Muscle layer of duodenum (tissue), 2 donors: ENCODE data around the gene DTX3.
A peak's percentile ranks its signal among the peaks of the same experiment; 100 is the strongest.
"Not testable (repeated sequence)": the region's sequence is repeated elsewhere in the genome, so short reads cannot be mapped to it uniquely, and the experiment has no call there.

Source experiments
- H3K27ac ChIP-seq: one replicate; pipeline ENCODE4 v1.7.0; 2013; ENCODE audit warnings: mild to moderate bottlenecking, low read length
- H3K27me3 ChIP-seq: one replicate; pipeline ENCODE4 v1.7.0; 2013; ENCODE audit warnings: low read depth, mild to moderate bottlenecking, control low read depth, low read length
- H3K36me3 ChIP-seq, 2 donors: one replicate each; pipeline ENCODE4 v1.7.0; 2013; ENCODE audit warnings: low read length in 2 of 2, control low read depth in 1 of 2, mild to moderate bottlenecking in 1 of 2; ENCODE audit not compliant: insufficient read depth in 2 of 2, control insufficient read depth in 1 of 2
- H3K4me1 ChIP-seq, 2 donors: one replicate each; pipeline ENCODE4 v1.7.0; 2013; ENCODE audit warnings: low read length in 2 of 2, mild to moderate bottlenecking in 2 of 2, control low read depth in 1 of 2, moderate library complexity in 1 of 2; ENCODE audit not compliant: insufficient read depth in 2 of 2, control insufficient read depth in 1 of 2
- H3K4me3 ChIP-seq, 2 donors: one replicate each; pipeline ENCODE4 v1.7.0; 2013; ENCODE audit warnings: low read length in 2 of 2, low read depth in 1 of 2, mild to moderate bottlenecking in 1 of 2
- H3K9me3 ChIP-seq, 2 donors: one replicate each; pipeline ENCODE4 v1.7.0; 2013; ENCODE audit warnings: low read length in 2 of 2, control low read depth in 1 of 2, mild to moderate bottlenecking in 1 of 2; ENCODE audit not compliant: control insufficient read depth in 1 of 2
- donor health status: healthy.

DTX3 gene, protein sequence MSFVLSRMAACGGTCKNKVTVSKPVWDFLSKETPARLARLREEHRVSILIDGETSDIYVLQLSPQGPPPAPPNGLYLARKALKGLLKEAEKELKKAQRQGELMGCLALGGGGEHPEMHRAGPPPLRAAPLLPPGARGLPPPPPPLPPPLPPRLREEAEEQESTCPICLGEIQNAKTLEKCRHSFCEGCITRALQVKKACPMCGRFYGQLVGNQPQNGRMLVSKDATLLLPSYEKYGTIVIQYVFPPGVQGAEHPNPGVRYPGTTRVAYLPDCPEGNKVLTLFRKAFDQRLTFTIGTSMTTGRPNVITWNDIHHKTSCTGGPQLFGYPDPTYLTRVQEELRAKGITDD

DNA sequence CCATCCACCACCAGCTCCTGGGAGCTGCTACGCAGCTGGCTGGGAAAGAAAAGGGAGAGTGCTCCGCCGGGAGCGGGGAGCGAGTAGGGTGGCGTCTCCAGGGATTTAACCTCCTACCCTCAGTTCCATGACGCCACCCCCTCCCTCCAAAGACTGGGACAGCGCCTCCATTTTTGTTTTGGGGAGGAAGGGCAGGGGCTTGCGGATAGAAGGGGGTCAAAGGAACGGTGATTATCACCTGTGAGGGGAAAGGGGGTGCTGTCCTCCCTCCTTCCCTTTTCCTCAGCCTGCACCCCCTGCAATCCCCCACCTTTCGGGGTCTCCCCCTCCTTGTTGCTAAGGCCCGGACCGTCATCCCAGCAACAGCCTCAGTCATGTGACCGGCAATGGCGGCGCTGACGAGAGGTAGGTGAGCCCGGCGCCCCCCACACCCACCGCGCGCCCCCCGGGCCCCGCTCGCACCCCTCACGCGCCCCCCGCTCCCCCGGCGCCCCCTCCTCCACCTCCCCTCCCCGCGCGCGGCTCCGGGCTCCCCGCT is at the start of gene DTX3:
Gene DTX3 (plus strand): TSS at position 371 of the 538 bp plus-strand sequence. CDS start 1,694 bp downstream, outside the sequence.
- Histone ChIP-seq H3K27me3 (no peaks in the 10 kb centered on the region), H3K9me3 (no peaks in the 10 kb centered on the region), H3K4me1 (peaks cover 9 to 34% of the 10 kb centered on the region in 2 donors), H3K4me3 (peak within 1 kb of the TSS; percentile 74 to 86), H3K27ac (peak within 1 kb of the TSS; percentile 85), H3K36me3 (peaks cover 28 to 49% of the 10 kb centered on the region in 2 donors)

DNA sequence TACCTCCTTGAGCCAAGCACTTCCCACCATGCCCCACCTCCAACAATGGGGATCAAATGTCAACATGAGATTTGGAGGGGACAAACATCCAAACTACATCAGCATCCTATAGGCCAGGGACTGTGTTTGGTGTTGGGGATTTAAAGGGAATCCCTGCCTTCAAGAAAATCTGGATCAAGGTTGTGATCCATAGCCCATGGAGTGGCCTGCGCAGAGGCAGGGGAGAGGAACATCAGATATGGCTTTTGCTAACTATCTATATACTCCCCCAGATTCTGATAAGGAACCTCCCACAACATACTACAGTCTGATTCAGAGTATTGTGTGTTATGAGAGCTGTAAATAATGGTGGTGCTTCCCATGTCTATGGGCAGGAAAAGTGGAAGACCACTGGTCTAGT is 49.7 kb upstream of the DTX3 start:
- peaks cover 0 to 6% of the 10 kb centered on the region in 2 donors for H3K4me1 ChIP-seq

DNA sequence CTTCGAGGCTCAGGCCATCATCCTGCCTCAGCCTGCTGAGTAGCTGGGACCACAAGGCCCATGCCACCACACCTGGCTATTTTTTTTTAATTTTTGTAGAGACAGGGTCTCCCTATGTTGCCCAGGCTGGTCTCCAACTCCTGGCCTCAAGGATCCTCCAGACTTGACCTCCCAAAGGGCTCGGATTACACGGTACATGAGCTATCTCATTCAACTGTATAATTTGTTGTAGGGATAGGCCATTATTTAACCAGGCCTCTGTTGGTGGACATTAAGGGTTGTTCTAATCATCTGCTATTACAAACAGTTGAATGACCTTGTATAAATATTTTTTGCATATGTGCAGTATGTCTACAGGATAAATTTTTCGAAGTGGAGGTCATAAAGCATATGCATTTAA is 45.8 kb upstream of the DTX3 start:
- Histone ChIP-seq H3K9me3 (no peaks in the 10 kb centered on the region), H3K27ac (no peak overlapping the region), H3K27me3 (no peaks in the 10 kb centered on the region), H3K36me3 (no peaks in the 10 kb centered on the region), H3K4me3 (no peak overlapping the region), H3K4me1 (no peaks in the 10 kb centered on the region)

More for the DNA sequence above, 49.7 kb upstream of the DTX3 start:
- no peak overlapping the region for H3K27ac ChIP-seq
- H3K27me3 ChIP-seq = no peaks in the 10 kb centered on the region
- H3K4me3 ChIP-seq = no peak overlapping the region
- no peaks in the 10 kb centered on the region for H3K9me3 ChIP-seq
- no peaks in the 10 kb centered on the region for H3K36me3 ChIP-seq

DNA sequence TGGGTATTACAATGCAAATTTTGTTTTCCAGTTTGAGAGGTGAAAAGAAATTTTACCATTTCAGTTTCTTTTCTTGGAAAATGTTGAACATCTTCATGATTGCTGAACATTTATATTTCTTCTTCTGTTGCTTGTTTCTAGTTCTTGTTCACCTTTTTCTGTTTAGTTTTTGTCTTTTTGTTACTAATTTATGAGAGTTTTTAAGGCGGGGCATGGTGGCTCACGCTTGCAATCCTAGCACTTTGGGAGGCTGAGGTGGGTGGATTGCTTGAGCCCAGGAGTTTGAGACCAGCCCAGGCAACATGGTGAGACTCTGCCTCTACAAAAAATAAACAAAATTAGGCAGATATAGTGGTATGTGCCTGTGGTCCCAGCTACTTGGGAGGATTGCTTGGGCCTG is 44.1 kb upstream of the DTX3 start:
- no peaks in the 10 kb centered on the region for H3K4me1 ChIP-seq
- H3K27me3 ChIP-seq = no peaks in the 10 kb centered on the region
- H3K36me3 ChIP-seq = no peaks in the 10 kb centered on the region
- H3K4me3 ChIP-seq = no peak overlapping the region
- no peaks in the 10 kb centered on the region for H3K9me3 ChIP-seq
- no peak overlapping the region for H3K27ac ChIP-seq

DNA sequence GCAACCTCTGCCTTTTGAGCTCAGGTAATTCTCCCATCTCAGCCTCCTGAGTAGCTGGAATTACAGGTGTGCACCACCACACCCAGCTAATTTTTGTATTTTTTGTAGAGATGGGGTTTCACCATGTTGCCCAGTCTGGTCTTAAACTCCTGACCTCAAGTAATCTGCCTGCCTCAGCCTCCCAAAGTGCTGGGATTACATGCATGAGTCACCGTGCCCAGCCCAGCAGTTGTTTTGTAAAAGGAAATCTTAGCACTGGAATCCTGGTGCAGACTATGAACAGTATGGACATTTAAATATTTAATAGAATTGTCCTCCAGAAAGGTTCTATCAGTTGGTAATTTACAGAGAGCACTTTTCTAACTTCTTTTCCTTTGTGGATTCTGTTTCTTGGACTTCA is 43.5 kb upstream of the DTX3 start:
- H3K36me3 ChIP-seq, H3K4me1 ChIP-seq, H3K27me3 ChIP-seq, H3K4me3 ChIP-seq, H3K27ac ChIP-seq, H3K9me3 ChIP-seq: not testable (repeated sequence)

DNA sequence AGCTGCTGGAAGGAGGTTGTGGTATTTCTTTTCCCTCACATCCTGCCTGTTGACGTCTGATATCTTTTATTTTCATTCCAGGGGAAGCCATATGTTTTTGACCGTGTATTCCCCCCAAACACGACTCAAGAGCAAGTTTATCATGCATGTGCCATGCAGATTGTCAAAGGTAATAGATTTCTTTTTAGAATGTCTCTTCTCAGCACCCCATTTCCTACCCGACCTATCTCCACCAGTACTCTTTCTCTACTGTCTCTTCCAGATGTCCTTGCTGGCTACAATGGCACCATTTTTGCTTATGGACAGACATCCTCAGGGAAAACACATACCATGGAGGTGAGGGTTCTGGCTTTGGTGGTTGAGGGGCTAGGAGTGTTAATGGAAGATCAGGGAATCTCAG is 41.3 kb upstream of the DTX3 start:
- no peak overlapping the region for H3K27ac ChIP-seq
- no peaks in the 10 kb centered on the region for H3K9me3 ChIP-seq
- no peak overlapping the region for H3K4me3 ChIP-seq
- H3K27me3 ChIP-seq = no peaks in the 10 kb centered on the region
- no peaks in the 10 kb centered on the region for H3K4me1 ChIP-seq
- no peaks in the 10 kb centered on the region for H3K36me3 ChIP-seq

DNA sequence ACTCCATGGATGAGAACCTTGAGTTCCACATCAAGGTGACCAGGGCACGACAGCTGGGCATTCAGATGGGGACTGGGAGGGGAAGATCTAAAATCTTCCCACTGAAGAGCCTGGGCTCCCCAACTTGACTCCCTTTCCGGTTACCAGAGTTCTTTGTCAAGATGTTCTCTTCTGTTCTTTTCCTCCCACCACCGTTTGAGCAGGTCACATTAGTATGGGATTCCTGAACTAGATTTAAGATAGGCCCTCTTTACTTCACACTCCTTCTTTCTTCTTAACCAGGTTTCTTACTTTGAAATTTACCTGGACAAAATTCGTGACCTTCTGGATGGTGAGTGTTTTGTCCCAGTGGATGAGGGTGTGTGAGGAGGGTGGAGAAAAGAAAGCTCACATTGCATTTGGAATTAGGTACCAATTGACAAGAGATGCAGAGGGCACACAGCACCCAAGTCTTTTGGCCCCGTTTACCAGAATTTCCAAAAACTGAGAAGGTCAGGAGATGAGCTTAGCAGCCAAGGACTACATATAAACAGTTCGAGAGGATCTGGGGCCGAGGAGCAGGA is 40.4 kb upstream of the DTX3 start:
- H3K9me3 ChIP-seq = no peaks in the 10 kb centered on the region
- no peaks in the 10 kb centered on the region for H3K4me1 ChIP-seq
- no peak overlapping the region for H3K27ac ChIP-seq
- H3K27me3 ChIP-seq = no peaks in the 10 kb centered on the region
- peaks cover 0 to 3% of the 10 kb centered on the region in 2 donors for H3K36me3 ChIP-seq
- no peak overlapping the region for H3K4me3 ChIP-seq

DNA sequence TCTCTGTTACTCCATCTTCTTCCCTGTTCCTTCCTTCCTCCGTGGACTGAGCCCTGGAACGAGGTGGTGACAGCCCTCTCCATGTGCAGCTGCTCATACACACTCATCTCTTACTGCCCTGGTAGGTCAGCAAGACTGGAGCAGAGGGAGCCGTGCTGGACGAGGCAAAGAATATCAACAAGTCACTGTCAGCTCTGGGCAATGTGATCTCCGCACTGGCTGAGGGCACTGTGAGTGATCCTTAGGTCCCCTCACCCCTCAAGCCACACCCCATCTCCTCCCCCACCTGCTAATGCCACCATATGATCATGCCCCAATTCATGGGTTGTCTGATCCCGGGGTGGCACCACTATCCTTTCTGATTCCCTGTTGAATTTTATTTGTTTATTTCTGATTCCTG is 35.8 kb upstream of the DTX3 start:
- Histone ChIP-seq H3K36me3 (peaks cover 0 to 9% of the 10 kb centered on the region in 2 donors), H3K9me3 (no peaks in the 10 kb centered on the region)

DNA sequence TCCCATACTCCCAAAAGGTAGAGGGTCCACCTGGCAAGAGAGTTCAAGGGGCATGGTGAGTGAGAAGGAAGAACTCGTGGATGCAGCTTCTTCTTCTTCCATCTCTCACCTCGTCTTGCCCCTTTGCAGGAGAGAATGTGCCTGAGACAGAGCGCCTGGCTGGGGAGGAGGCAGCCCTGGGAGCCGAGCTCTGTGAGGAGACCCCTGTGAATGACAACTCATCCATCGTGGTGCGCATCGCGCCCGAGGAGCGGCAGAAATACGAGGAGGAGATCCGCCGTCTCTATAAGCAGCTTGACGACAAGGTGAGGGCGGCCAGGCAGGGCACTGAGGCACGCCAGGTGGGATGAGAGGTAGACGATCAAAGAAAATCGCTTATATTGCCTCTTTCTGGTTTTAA is 34.8 kb upstream of the DTX3 start:
- H3K4me1 ChIP-seq = no peaks in the 10 kb centered on the region
- no peak overlapping the region for H3K4me3 ChIP-seq
- no peak overlapping the region for H3K27ac ChIP-seq
- no peaks in the 10 kb centered on the region for H3K27me3 ChIP-seq
- H3K9me3 ChIP-seq = no peaks in the 10 kb centered on the region
- H3K36me3 ChIP-seq = peaks cover 0 to 9% of the 10 kb centered on the region in 2 donors

More for the DNA sequence above, 35.8 kb upstream of the DTX3 start:
- Histone ChIP-seq H3K27ac (no peak overlapping the region), H3K4me1 (no peaks in the 10 kb centered on the region), H3K27me3 (no peaks in the 10 kb centered on the region), H3K4me3 (no peak overlapping the region)

DNA sequence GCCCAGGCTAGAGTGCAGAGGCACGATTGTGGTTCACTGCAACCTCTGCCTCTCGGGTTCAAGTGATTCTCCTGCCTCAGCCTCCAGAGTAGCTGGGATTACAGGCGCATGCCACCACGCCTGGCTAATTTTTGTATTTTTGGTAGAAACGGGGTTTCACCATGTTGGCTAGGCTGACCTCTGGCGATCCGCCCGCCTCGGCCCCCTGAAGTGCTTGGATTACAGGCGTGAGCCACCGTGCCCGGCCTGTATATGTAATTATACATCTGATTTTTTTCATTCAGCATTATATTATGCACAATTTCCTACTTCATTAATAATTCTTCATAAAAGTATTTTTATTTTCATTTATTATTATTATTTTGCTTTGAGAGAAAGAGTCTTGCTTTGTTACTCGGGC is 34.2 kb upstream of the DTX3 start:
- not testable (repeated sequence) for H3K27ac ChIP-seq, H3K36me3 ChIP-seq, H3K27me3 ChIP-seq

DNA sequence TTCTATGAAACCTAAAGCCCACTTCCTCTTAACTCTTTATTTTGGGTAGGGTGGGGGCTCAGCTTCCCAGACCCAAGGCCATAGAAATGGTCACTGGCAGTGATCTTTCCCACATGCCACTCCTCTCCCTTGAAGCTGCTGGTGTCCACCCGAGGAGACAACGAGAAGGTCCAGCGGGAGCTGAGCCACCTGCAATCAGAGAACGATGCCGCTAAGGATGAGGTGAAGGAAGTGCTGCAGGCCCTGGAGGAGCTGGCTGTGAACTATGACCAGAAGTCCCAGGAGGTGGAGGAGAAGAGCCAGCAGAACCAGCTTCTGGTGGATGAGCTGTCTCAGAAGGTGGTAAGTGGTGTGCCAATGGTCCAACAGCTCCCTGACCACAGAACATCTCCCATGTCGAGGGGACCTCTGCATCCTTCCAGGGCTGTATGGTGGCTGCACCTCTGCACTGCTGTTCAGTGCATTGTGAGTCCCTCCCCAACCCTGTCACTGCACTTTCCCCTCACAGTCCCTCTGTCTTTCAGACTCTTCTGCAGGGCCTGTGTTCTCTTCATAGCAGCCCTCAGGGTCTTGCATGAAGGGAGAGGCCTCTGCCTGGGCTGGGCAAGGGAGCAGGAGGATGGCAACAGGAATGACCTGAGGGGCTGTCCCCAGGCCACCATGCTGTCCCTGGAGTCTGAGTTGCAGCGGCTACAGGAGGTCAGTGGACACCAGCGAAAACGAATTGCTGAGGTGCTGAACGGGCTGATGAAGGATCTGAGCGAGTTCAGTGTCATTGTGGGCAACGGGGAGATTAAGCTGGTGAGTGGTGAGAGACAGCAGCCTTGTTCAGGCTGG is 32.5 kb upstream of the DTX3 start:
- no peaks in the 10 kb centered on the region for H3K4me1 ChIP-seq
- no peaks in the 10 kb centered on the region for H3K27me3 ChIP-seq
- no peaks in the 10 kb centered on the region for H3K9me3 ChIP-seq
- H3K27ac ChIP-seq = no peak overlapping the region
- H3K4me3 ChIP-seq = no peak overlapping the region
- peaks cover 0 to 21% of the 10 kb centered on the region in 2 donors for H3K36me3 ChIP-seq

More for the DNA sequence above, 34.2 kb upstream of the DTX3 start:
- not testable (repeated sequence) for H3K4me3 ChIP-seq, H3K9me3 ChIP-seq, H3K4me1 ChIP-seq
